Measurements from ENCODE around the gene DMRTA1. TPM values are rescaled to one million over a fixed set of nuclear protein-coding genes. Genes with fewer than 3 reads are reported as not detected.

DMRTA1 gene
- total and polyA plus RNA-seq, 7 donors: 0.09 to 0.67 (median 0.38) TPM

- intact Hi-C loops (cut with DNase I): loop anchor here (5.0 kb wide), 2 partner anchors 212 to 642 kb away; no protein-coding TSS in a partner anchor
- H3K36me3 ChIP-seq (ENCODE audit: insufficient read depth in 1 of 2, low read depth in 1 of 2): no peaks in the 10 kb centered on the region
- H3K27ac ChIP-seq: no peak overlapping the region
- no peaks in the 10 kb centered on the region for H3K9me3 ChIP-seq
- no peak overlapping the region for H3K4me3 ChIP-seq
- no peaks in the 10 kb centered on the region for H3K4me1 ChIP-seq
- TF ChIP-seq, protein P1, sequence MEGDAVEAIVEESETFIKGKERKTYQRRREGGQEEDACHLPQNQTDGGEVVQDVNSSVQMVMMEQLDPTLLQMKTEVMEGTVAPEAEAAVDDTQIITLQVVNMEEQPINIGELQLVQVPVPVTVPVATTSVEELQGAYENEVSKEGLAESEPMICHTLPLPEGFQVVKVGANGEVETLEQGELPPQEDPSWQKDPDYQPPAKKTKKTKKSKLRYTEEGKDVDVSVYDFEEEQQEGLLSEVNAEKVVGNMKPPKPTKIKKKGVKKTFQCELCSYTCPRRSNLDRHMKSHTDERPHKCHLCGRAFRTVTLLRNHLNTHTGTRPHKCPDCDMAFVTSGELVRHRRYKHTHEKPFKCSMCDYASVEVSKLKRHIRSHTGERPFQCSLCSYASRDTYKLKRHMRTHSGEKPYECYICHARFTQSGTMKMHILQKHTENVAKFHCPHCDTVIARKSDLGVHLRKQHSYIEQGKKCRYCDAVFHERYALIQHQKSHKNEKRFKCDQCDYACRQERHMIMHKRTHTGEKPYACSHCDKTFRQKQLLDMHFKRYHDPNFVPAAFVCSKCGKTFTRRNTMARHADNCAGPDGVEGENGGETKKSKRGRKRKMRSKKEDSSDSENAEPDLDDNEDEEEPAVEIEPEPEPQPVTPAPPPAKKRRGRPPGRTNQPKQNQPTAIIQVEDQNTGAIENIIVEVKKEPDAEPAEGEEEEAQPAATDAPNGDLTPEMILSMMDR (IDR thresholded peaks at IDR 0.05): no peak
- ATAC-seq (peak in 1 of 4 donors; percentile 50), DNase-seq (no peak)
- 0 to 38% (median 0%) methylated on average over 1 of the region's 1 CpG for WGBS, 3 donors
- H3K27me3 ChIP-seq (ENCODE audit: insufficient read depth in 3 of 3, low read length in 2 of 3): no peaks in the 10 kb centered on the region
Measured at GRCh38 chr9:22454016-22454415, 7.4 kb downstream of the DMRTA1 start.

DNA sequence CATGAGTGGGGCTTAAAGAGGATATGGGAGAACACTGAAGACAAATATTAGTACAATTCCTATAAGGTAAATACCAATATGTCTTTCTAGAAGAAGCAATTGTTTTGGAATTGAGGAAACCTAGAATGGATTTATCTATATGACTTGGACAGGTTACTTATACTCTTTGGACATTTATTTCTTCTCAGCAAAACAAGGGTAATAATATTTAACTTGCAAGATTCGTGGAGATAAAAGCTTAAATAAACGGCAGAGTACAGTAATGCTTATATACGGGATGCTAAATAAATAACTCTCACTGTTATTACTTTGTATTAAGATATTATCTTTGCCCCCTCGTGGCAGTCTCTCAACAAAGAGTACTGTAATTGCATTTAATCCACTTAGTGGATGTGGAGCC, 8.6 kb downstream of the DMRTA1 start:
- no peaks in the 10 kb centered on the region for H3K4me1 ChIP-seq
- H3K9me3 ChIP-seq: no peaks in the 10 kb centered on the region
- H3K27ac ChIP-seq: no peak overlapping the region
- no peaks in the 10 kb centered on the region for H3K27me3 ChIP-seq (ENCODE audit: insufficient read depth in 3 of 3, low read length in 2 of 3)
- H3K36me3 ChIP-seq (ENCODE audit: insufficient read depth in 1 of 2, low read depth in 1 of 2): no peaks in the 10 kb centered on the region
- ATAC-seq: no peak
- intact Hi-C loops (cut with DNase I): no loop called here
- H3K4me3 ChIP-seq: no peak overlapping the region
- WGBS, 3 donors: 67 to 82% (median 74%) methylated on average over 4 of the region's 4 CpGs
- TF ChIP-seq, protein P1 (IDR thresholded peaks at IDR 0.05): no peak
- no peak for DNase-seq

DNA sequence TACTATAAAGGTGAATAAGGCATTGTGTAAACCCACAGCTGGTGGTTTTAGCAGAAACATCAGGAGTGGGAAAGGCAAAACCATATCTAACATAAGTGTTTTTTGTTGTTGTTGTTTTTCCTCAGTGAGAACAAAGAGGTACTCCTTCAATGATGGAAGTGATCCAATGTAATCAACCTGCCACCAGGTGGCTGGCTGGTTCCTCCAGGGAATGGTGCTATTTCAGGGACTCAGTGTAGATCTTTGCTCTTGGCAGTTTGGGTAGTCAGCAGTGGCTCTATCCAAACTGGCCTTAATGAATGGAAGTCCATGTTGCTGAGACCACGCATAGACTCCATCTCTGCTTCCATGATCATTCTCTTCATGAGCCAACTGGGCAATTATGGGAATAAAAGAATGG, 10.8 kb downstream of the DMRTA1 start:
- DNase-seq (no peak), ATAC-seq (no peak)
- intact Hi-C loops (cut with DNase I): no loop called here
- Histone ChIP-seq H3K27ac (no peak overlapping the region), H3K36me3 (ENCODE audit: insufficient read depth in 1 of 2, low read depth in 1 of 2) (no peaks in the 10 kb centered on the region), H3K9me3 (no peaks in the 10 kb centered on the region), H3K4me1 (no peaks in the 10 kb centered on the region), H3K4me3 (no peak overlapping the region), H3K27me3 (ENCODE audit: insufficient read depth in 3 of 3, low read length in 2 of 3) (no peaks in the 10 kb centered on the region)
- WGBS, 3 donors: 86 to 100% (median 97%) methylated on average over 1 of the region's 1 CpG
- TF ChIP-seq, protein P1 (IDR thresholded peaks at IDR 0.05): no peak

DNA sequence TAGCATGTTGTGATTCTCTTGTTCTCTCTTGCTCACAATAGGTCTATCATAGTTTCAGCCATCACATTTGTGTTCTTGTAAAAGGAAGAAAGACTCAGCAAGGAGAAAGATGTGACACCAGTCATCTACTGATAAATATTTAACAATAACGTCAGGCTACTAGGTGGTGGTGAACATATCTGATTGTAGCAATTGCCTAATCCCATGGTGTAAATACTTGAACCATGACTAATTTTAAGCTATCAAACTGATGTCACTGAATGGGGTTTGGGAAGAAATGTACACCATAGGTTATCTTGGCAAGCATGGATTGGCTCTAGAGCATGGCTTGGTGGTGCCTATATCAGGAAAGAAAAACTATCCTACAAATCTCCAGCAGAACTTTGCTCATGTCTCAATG, 16.6 kb downstream of the DMRTA1 start:
- ATAC-seq (no peak), DNase-seq (no peak)
- no peaks in the 10 kb centered on the region for H3K4me1 ChIP-seq
- TF ChIP-seq, protein P1 (IDR thresholded peaks at IDR 0.05): no peak
- no peaks in the 10 kb centered on the region for H3K27me3 ChIP-seq (ENCODE audit: insufficient read depth in 3 of 3, low read length in 2 of 3)
- intact Hi-C loops (cut with DNase I): no loop called here
- no peaks in the 10 kb centered on the region for H3K36me3 ChIP-seq (ENCODE audit: insufficient read depth in 1 of 2, low read depth in 1 of 2)
- no peaks in the 10 kb centered on the region for H3K9me3 ChIP-seq
- WGBS, 3 donors: 58 to 69% (median 63%) methylated on average over 1 of the region's 1 CpG
- no peak overlapping the region for H3K27ac ChIP-seq
- no peak overlapping the region for H3K4me3 ChIP-seq

GRCh38 chr9:22469928-22470544, 23.4 kb downstream of the DMRTA1 start:
- ATAC-seq (peak in 3 of 4 donors; percentile 63 to 76 (median 73)), DNase-seq (no peak)
- Histone ChIP-seq H3K36me3 (ENCODE audit: insufficient read depth in 1 of 2, low read depth in 1 of 2) (no peaks in the 10 kb centered on the region), H3K27ac (no peak overlapping the region), H3K9me3 (no peaks in the 10 kb centered on the region), H3K4me3 (no peak overlapping the region), H3K27me3 (ENCODE audit: insufficient read depth in 3 of 3, low read length in 2 of 3) (no peaks in the 10 kb centered on the region), H3K4me1 (no peaks in the 10 kb centered on the region)
- 3 to 8% (median 3%) methylated on average over 8 of the region's 8 CpGs for WGBS, 3 donors
- intact Hi-C loops (cut with DNase I): no loop called here
- TF ChIP-seq, protein P1 (IDR thresholded peaks at IDR 0.05): peak; percentile 68

Measured in psoas muscle (tissue), 8 donors.